Endodermal cell (in vitro differentiated cells): Measurements from ENCODE around the gene TIFAB. TPM values are rescaled to one million over a fixed set of nuclear protein-coding genes. Genes with fewer than 3 reads are reported as not detected.

ENCODE experiments used
- DNase-seq: peaks from one replicate; pipeline ENCODE4 v3.0.0-alpha.2; 2017
- H3K27ac ChIP-seq: 2 replicates; pipeline ENCODE4 v1.5.1; 2013; ENCODE audit warnings: mild to moderate bottlenecking, low read depth, low read length, moderate library complexity
- H3K27me3 ChIP-seq: 2 replicates; pipeline ENCODE4 v1.6.1; 2013; ENCODE audit warnings: mild to moderate bottlenecking, low read length, moderate library complexity; ENCODE audit not compliant: insufficient read depth, control insufficient read depth, poor library complexity, severe bottlenecking
- H3K36me3 ChIP-seq: 2 replicates; pipeline ENCODE4 v1.7.0; 2013; ENCODE audit warnings: mild to moderate bottlenecking, low read length, moderate library complexity; ENCODE audit not compliant: control insufficient read depth, insufficient read depth
- H3K4me1 ChIP-seq: one replicate; pipeline ENCODE4 v1.7.0; 2013; ENCODE audit warnings: low read length; ENCODE audit not compliant: control insufficient read depth, insufficient read depth
- H3K4me3 ChIP-seq: 2 replicates; pipeline ENCODE4 v1.5.1; 2013; ENCODE audit warnings: mild to moderate bottlenecking, low read length, moderate library complexity
- H3K9ac ChIP-seq: 2 replicates; pipeline ENCODE4 v1.6.1; 2013; ENCODE audit warnings: mild to moderate bottlenecking, low read length, moderate library complexity; ENCODE audit not compliant: poor library complexity, severe bottlenecking; ENCODE audit errors: extremely low read depth
- H3K9me3 ChIP-seq: 2 replicates; pipeline ENCODE4 v1.6.1; 2013; ENCODE audit warnings: mild to moderate bottlenecking, low read length, moderate library complexity; ENCODE audit not compliant: control insufficient read depth
- H3K27ac Mint-ChIP-seq: 2 replicates; pipeline ENCODE4 v1.8.0; 2020; ENCODE audit warnings: mixed read lengths
- H3K27me3 Mint-ChIP-seq: 2 replicates; pipeline ENCODE4 v1.8.0; 2021; ENCODE audit warnings: mild to moderate bottlenecking, mixed read lengths; ENCODE audit not compliant: insufficient read depth
- H3K36me3 Mint-ChIP-seq: 2 replicates; pipeline ENCODE4 v1.8.0; 2020; ENCODE audit warnings: low read depth, mixed read lengths
- H3K4me1 Mint-ChIP-seq: 2 replicates; pipeline ENCODE4 v1.8.0; 2020; ENCODE audit warnings: mixed read lengths
- H3K4me3 Mint-ChIP-seq: 2 replicates; pipeline ENCODE4 v1.8.0; 2020; ENCODE audit warnings: mild to moderate bottlenecking, moderate library complexity, mixed read lengths
- H3K9me3 Mint-ChIP-seq: 2 replicates; pipeline ENCODE4 v1.8.0; 2020; ENCODE audit warnings: mild to moderate bottlenecking, mixed read lengths
- WGBS, 2 experiments: methylation state at CpG; one replicate each; pipeline versions ENCODE4 v1.1.5 to v1.1.7; 2013; ENCODE audit warnings: missing lambda C conversion rate in 2 of 2, mixed read lengths in 1 of 2; ENCODE audit not compliant: insufficient coverage in 1 of 2, insufficient read length in 1 of 2; 5-methylcytosine and 5-hydroxymethylcytosine counted together
- total RNA-seq, 2 donors: library from RNA; stranded (reverse); fragmentation: NEBNext Ultra II Directional in 1 of 2; extraction: Animal tissue kit (Norgen Biotek cat#: 25700) in 1 of 2; gene quantifications; 2 replicates in 1 of 2; 3 replicates in 1 of 2; pipeline ENCODE4 v1.2.1, GENCODE V29; 2021
- TF ChIP-seq, protein P1 (sequence below): fragments of 200-600 bp; sonication (generic); conservative IDR thresholded peaks from 2 replicates; pipeline ENCODE4 v1.5.0; 2021; ENCODE audit warnings: antibody characterized with exemption, mild to moderate bottlenecking

Gene TIFAB
- total RNA-seq, 2 donors from 2014 or later: not detected

DNA sequence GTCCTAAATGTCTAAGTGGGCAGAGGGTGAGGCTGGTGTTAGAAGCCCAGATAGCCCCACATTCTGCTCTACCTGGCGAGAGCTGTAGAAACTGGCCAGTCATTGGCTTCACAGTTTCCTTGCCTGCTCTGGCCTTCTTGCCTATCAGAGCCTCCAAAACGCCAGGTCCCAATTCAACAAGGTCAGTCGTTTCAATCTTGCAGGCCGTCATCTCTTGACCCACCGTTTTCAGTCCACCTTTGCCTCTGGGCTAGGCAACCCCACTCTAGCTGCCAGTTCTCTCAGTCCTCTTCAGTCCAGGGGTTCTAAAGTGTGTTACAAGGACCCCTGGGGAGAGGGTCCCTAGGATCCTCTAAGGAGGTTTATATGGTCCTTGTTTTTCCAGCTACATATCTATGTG, 20.0 kb upstream of the TIFAB start:
- Histone ChIP-seq H3K36me3 (no peaks in the 10 kb centered on the region), H3K27ac (no peak overlapping the region), H3K9ac (no peak overlapping the region), H3K4me1 (peaks cover 7% of the 10 kb centered on the region), H3K27me3 (peaks cover 100% of the 10 kb centered on the region), H3K4me3 (no peak overlapping the region), H3K9me3 (no peaks in the 10 kb centered on the region)
- H3K4me3 Mint-ChIP-seq: no peak overlapping the region
- TF ChIP-seq, protein P1, sequence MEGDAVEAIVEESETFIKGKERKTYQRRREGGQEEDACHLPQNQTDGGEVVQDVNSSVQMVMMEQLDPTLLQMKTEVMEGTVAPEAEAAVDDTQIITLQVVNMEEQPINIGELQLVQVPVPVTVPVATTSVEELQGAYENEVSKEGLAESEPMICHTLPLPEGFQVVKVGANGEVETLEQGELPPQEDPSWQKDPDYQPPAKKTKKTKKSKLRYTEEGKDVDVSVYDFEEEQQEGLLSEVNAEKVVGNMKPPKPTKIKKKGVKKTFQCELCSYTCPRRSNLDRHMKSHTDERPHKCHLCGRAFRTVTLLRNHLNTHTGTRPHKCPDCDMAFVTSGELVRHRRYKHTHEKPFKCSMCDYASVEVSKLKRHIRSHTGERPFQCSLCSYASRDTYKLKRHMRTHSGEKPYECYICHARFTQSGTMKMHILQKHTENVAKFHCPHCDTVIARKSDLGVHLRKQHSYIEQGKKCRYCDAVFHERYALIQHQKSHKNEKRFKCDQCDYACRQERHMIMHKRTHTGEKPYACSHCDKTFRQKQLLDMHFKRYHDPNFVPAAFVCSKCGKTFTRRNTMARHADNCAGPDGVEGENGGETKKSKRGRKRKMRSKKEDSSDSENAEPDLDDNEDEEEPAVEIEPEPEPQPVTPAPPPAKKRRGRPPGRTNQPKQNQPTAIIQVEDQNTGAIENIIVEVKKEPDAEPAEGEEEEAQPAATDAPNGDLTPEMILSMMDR: no peak
- no peaks in the 10 kb centered on the region for H3K36me3 Mint-ChIP-seq
- WGBS, 2 experiments: 87 to 91% methylated on average over 4 to 5 of the region's 5 CpGs
- H3K9me3 Mint-ChIP-seq: no peaks in the 10 kb centered on the region
- DNase-seq: no peak
- peaks cover 94% of the 10 kb centered on the region for H3K27me3 Mint-ChIP-seq
- no peak overlapping the region for H3K27ac Mint-ChIP-seq
- H3K4me1 Mint-ChIP-seq: peaks cover 16% of the 10 kb centered on the region

DNA sequence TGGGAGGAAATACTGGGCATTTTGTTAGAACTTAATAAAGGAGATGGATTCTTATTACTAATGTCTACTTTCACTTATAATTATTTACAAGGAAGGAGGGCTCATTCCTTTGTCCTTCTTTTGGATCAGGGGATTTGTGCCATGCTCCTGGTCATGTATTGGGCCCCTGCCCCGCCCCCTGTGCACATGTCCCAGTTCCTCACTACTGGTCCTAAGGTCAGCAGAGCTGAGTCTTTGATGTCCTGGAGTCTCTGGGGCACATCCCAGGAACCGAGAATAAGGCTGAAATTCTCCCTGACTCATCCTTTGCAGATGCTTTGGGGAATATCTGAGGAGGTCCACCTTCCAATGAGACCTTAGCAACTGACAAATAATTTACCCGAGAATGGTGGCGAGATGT, 19.6 kb upstream of the TIFAB start:
- WGBS, 2 experiments: 76 to 89% methylated on average over 2 to 4 of the region's 4 CpGs
- Histone ChIP-seq H3K4me3 (no peak overlapping the region), H3K36me3 (no peaks in the 10 kb centered on the region), H3K9me3 (no peaks in the 10 kb centered on the region), H3K9ac (no peak overlapping the region), H3K4me1 (peaks cover 6% of the 10 kb centered on the region), H3K27me3 (peaks cover 100% of the 10 kb centered on the region), H3K27ac (no peak overlapping the region)
- peaks cover 94% of the 10 kb centered on the region for H3K27me3 Mint-ChIP-seq
- H3K4me3 Mint-ChIP-seq: no peak overlapping the region
- TF ChIP-seq, protein P1: no peak
- peaks cover 14% of the 10 kb centered on the region for H3K4me1 Mint-ChIP-seq
- no peaks in the 10 kb centered on the region for H3K36me3 Mint-ChIP-seq
- H3K27ac Mint-ChIP-seq: no peak overlapping the region
- no peaks in the 10 kb centered on the region for H3K9me3 Mint-ChIP-seq
- no peak for DNase-seq

DNA sequence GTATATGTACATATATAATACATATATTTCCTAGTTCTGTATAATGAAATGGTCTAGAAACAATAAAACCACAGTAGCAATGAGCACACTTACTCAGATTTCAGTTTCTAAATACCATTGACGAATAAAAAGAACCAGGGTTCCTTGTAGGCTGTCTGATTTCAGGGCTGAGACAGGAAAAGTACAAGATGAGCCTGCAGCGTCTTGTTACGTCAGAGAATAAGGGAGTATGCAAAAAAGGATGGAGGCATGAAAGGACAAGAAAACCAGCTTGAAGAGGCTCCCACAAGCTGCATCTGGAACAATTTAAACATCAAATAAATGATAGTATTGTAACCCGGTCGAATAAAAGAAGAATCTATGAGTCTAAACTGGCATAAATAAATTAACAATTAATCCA, 17.8 kb upstream of the TIFAB start:
- no peak overlapping the region for H3K27ac ChIP-seq
- Mint-ChIP-seq H3K27ac (no peak overlapping the region), H3K9me3 (no peaks in the 10 kb centered on the region), H3K36me3 (no peaks in the 10 kb centered on the region), H3K4me1 (peaks cover 15% of the 10 kb centered on the region), H3K27me3 (peaks cover 97% of the 10 kb centered on the region), H3K4me3 (no peak overlapping the region)
- no peaks in the 10 kb centered on the region for H3K9me3 ChIP-seq
- TF ChIP-seq, protein P1: no peak
- no peak overlapping the region for H3K4me3 ChIP-seq
- H3K36me3 ChIP-seq: no peaks in the 10 kb centered on the region
- DNase-seq: no peak
- no peak overlapping the region for H3K9ac ChIP-seq
- H3K4me1 ChIP-seq: peaks cover 9% of the 10 kb centered on the region
- WGBS, 2 experiments: 89 to 92% methylated on average over 3 to 5 of the region's 5 CpGs
- H3K27me3 ChIP-seq: peaks cover 100% of the 10 kb centered on the region
